Mucosa of stomach (tissue), 1 donor: ENCODE measurements around the gene OR5A1.

Experiments used
- H3K27me3 ChIP-seq: one replicate; pipeline ENCODE4 v1.7.0; 2013; ENCODE audit warnings: mild to moderate bottlenecking, low read length; ENCODE audit not compliant: control insufficient read depth, insufficient read depth
- H3K36me3 ChIP-seq: one replicate; pipeline ENCODE4 v1.7.0; 2013; ENCODE audit warnings: low read length; ENCODE audit not compliant: control insufficient read depth, insufficient read depth
- H3K4me1 ChIP-seq: one replicate; pipeline ENCODE4 v1.7.0; 2013; ENCODE audit warnings: mild to moderate bottlenecking, low read length; ENCODE audit not compliant: control insufficient read depth, insufficient read depth
- H3K4me3 ChIP-seq: one replicate; pipeline ENCODE4 v1.7.0; 2013; ENCODE audit warnings: low read length
- H3K9ac ChIP-seq: one replicate; pipeline ENCODE4 v1.7.0; 2013; ENCODE audit warnings: mild to moderate bottlenecking, low read length, moderate library complexity
- H3K9me3 ChIP-seq: one replicate; pipeline ENCODE4 v1.7.0; 2013; ENCODE audit warnings: mild to moderate bottlenecking, low read length, moderate library complexity; ENCODE audit not compliant: control insufficient read depth
- donor health status: Pancreatic carcinoma.

OR5A1 gene

DNA sequence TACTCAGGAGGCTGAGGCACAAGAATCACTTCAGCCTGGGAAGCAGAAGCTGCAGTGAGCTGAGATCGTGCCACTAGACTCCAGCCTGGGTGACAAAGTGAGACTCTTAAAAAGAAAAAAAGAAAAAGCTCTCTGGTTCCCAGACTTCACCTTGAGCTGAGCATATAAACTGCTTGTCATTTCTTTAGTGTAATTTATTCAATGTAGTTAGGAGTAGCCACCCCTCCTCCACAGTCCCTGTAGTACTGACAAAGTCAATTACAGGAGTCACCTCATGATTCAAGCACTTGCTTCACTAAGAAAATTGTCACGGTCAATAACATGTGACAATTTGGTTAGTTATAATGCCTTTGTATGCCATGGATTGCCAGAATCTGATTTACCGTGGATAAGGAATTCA is 44.1 kb downstream of the OR5A1 start:
- Histone ChIP-seq H3K9me3 (no peaks in the 10 kb centered on the region), H3K9ac (no peak overlapping the region), H3K4me3 (no peak overlapping the region)

More for the DNA sequence above, 44.1 kb downstream of the OR5A1 start:
- no peaks in the 10 kb centered on the region for H3K4me1 ChIP-seq
- H3K36me3 ChIP-seq = no peaks in the 10 kb centered on the region
- H3K27me3 ChIP-seq = no peaks in the 10 kb centered on the region
